HepG2 (cell line): ENCODE results near the gene MCM6.

Source experiments
- CEBPB ChIP-seq: IDR thresholded peaks from 2 replicates; pipeline ENCODE4 v1.6.1; 2011; ENCODE audit warnings: low read depth, low read length, improper control_type of control experiment, borderline replicate concordance
- EZH2 ChIP-seq: conservative IDR thresholded peaks from 2 replicates; pipeline ENCODE4 v1.6.1; 2012; ENCODE audit warnings: mild to moderate bottlenecking, low read depth, low read length, moderate library complexity
- NR2C2 ChIP-seq: sonication (generic); formaldehyde crosslinking; IDR thresholded peaks from 2 replicates; pipeline ENCODE4 v1.4.0; 2020; ENCODE audit warnings: missing genetic modification reagents, mild to moderate bottlenecking, moderate library complexity, borderline replicate concordance
- SAP130 ChIP-seq: IDR thresholded peaks from 2 replicates; pipeline ENCODE4 v1.6.1; 2016; ENCODE audit warnings: low read depth
- ZNF501 ChIP-seq: sonication (generic); formaldehyde crosslinking; IDR thresholded peaks from 2 replicates; pipeline ENCODE4 v1.5.1; 2020; ENCODE audit warnings: mild to moderate bottlenecking, moderate library complexity, missing genetic modification reagents
- ZNF562 ChIP-seq: sonication (generic); formaldehyde crosslinking; IDR thresholded peaks from 2 replicates; pipeline ENCODE4 v1.8.0; 2022; ENCODE audit warnings: missing genetic modification reagents, borderline replicate concordance
- ZNF790 ChIP-seq: sonication (generic); formaldehyde crosslinking; IDR thresholded peaks from 2 replicates; pipeline ENCODE4 v1.8.0; 2022; ENCODE audit warnings: missing genetic modification reagents, mild to moderate bottlenecking, borderline replicate concordance

DNA sequence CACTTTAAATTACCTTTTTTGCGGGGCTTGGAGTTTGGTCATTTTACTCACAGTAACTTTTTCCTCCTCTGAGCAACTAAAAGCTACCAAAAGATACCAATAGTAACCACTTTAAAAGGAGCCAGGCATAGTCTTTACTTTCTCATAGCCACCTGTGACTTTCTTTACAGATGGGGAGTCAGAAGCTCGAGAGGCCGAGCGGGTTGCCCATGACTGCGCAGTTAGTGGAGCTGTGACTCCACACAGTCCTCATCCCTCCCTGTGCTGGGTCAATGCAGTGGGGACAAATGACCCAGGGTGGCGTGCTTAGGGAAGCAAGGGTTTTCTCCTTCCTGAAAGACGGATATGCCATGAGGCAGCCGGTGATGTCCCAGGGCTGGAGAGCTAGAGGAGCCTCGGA lies 51.1 kb downstream of the MCM6 start:
- no peak for TF ChIP-seq NR2C2
- TF ChIP-seq ZNF562 (CRISPR knock-in tag): no peak
- no peak for TF ChIP-seq SAP130 (CRISPR knock-in tag)
- no peak for TF ChIP-seq ZNF790 (CRISPR knock-in tag)
- TF ChIP-seq CEBPB: no peak
- no peak for TF ChIP-seq EZH2
- TF ChIP-seq ZNF501 (CRISPR knock-in tag): no peak
